Caco-2 (cell line): ENCODE measurements around the gene HOXD1. TPM values are rescaled to one million over a fixed set of nuclear protein-coding genes. Genes with fewer than 3 reads are reported as not detected.

ENCODE experiments used
- BruUV-seq: library from RNA; stranded (reverse); fragments of 400-500 nt; replicated peaks from 2 replicates; lab custom pipeline; 2021; lab: Mats Ljungman, UMichigan
- CTCF ChIA-PET: fragments of 300-600 bp; sonication (Branson Sonifier 250); formaldehyde crosslinking; loops from one replicate; lab custom pipeline; 2022; ENCODE audit warnings: antibody characterized with exemption; lab: Charles Lee
- POLR2A ChIA-PET: fragments of 300-600 bp; sonication (Branson Sonifier 250); formaldehyde crosslinking; loops from one replicate; lab custom pipeline; 2022; ENCODE audit warnings: antibody characterized with exemption; lab: Charles Lee
- DNase-seq, 2 experiments: peaks; one replicate each; pipeline versions ENCODE4 v3.0.0 to v3.0.0-alpha.2; 2020 to 2022
- H3K27me3 ChIP-seq: replicated peaks from 2 replicates; pipeline ENCODE4 v1.6.0; 2011; ENCODE audit warnings: low read length; ENCODE audit not compliant: control insufficient read depth, insufficient read depth
- H3K36me3 ChIP-seq: 2 replicates; pipeline ENCODE4 v1.5.1; 2011; ENCODE audit warnings: low read length; ENCODE audit not compliant: control insufficient read depth, insufficient read depth
- H3K4me1 ChIP-seq: fragments of 250-450 bp; sonication (Bioruptor Pico); 2 replicates; pipeline ENCODE4 v1.5.1; 2020; ENCODE audit warnings: mild to moderate bottlenecking
- H3K4me3 ChIP-seq: 2 replicates; pipeline ENCODE4 v1.5.1; 2011; ENCODE audit warnings: low read depth, mild to moderate bottlenecking, control low read depth, low read length
- H3K9me3 ChIP-seq: fragments of 250-450 bp; sonication (Bioruptor Pico); 2 replicates; pipeline ENCODE4 v1.5.1; 2020; ENCODE audit warnings: mild to moderate bottlenecking, moderate library complexity
- H3K27ac Mint-ChIP-seq: one replicate; pipeline ENCODE4 v1.8.0; 2022; ENCODE audit warnings: mixed read lengths; ENCODE audit not compliant: unreplicated experiment
- H3K27me3 Mint-ChIP-seq: one replicate; pipeline ENCODE4 v1.8.0; 2022; ENCODE audit warnings: mixed read lengths; ENCODE audit not compliant: insufficient read depth, unreplicated experiment
- H3K36me3 Mint-ChIP-seq: one replicate; pipeline ENCODE4 v1.8.0; 2022; ENCODE audit warnings: mild to moderate bottlenecking, mixed read lengths; ENCODE audit not compliant: insufficient read depth, unreplicated experiment
- H3K4me1 Mint-ChIP-seq: one replicate; pipeline ENCODE4 v1.8.0; 2022; ENCODE audit warnings: low read depth, mixed read lengths; ENCODE audit not compliant: unreplicated experiment
- H3K4me3 Mint-ChIP-seq: one replicate; pipeline ENCODE4 v1.8.0; 2022; ENCODE audit warnings: mild to moderate bottlenecking, moderate library complexity, mixed read lengths; ENCODE audit not compliant: unreplicated experiment
- H3K9me3 Mint-ChIP-seq: one replicate; pipeline ENCODE4 v1.8.0; 2022; ENCODE audit warnings: mixed read lengths; ENCODE audit not compliant: unreplicated experiment
- intact Hi-C: fragments of 100-400 bp; cut with micrococcal nuclease; formaldehyde crosslinking; loops from one replicate; pipeline ENCODE4 v1.10.0; 2022; ENCODE audit not compliant: unreplicated experiment
- total RNA-seq: library from RNA; stranded (reverse); gene quantifications from 2 replicates; pipeline ENCODE4 v1.2.3, GENCODE V29; 2022
- TF ChIP-seq, protein P1 (sequence below), 2 experiments: fragments of 200-600 bp in 1 of 2; IDR thresholded peaks; 1 replicate in 1 of 2; 2 replicates in 1 of 2; pipeline versions ENCODE4 v1.5.1 to v1.8.0; 2011 to 2022; ENCODE audit warnings: antibody characterized with exemption in 1 of 2, control low read depth in 1 of 2, inconsistent platforms in 1 of 2, low read depth in 1 of 2, low read length in 1 of 2, mild to moderate bottlenecking in 1 of 2, moderate library complexity in 1 of 2; ENCODE audit not compliant: insufficient read depth in 1 of 2, severe bottlenecking in 1 of 2, unreplicated experiment in 1 of 2

The HOXD1 gene
- total RNA-seq, 1 experiment from 2014 or later: not detected

- Mint-ChIP-seq H3K27ac (no peak overlapping the region), H3K4me1 (no peaks in the 10 kb centered on the region), H3K9me3 (peaks cover 9% of the 10 kb centered on the region), H3K27me3 (peaks cover 7% of the 10 kb centered on the region), H3K4me3 (no peak overlapping the region), H3K36me3 (no peaks in the 10 kb centered on the region)
- Histone ChIP-seq H3K4me3 (no peak overlapping the region), H3K9me3 (no peaks in the 10 kb centered on the region), H3K4me1 (no peaks in the 10 kb centered on the region), H3K27me3 (no peaks in the 10 kb centered on the region), H3K36me3 (no peaks in the 10 kb centered on the region)
- no peak for DNase-seq
- BruUV-seq: no TSS peak
- ChIA-PET CTCF (no interaction called here), POLR2A (no interaction called here)
- TF ChIP-seq, protein P1, sequence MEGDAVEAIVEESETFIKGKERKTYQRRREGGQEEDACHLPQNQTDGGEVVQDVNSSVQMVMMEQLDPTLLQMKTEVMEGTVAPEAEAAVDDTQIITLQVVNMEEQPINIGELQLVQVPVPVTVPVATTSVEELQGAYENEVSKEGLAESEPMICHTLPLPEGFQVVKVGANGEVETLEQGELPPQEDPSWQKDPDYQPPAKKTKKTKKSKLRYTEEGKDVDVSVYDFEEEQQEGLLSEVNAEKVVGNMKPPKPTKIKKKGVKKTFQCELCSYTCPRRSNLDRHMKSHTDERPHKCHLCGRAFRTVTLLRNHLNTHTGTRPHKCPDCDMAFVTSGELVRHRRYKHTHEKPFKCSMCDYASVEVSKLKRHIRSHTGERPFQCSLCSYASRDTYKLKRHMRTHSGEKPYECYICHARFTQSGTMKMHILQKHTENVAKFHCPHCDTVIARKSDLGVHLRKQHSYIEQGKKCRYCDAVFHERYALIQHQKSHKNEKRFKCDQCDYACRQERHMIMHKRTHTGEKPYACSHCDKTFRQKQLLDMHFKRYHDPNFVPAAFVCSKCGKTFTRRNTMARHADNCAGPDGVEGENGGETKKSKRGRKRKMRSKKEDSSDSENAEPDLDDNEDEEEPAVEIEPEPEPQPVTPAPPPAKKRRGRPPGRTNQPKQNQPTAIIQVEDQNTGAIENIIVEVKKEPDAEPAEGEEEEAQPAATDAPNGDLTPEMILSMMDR (IDR thresholded peaks at IDR 0.05; ENCODE audit: insufficient read depth in 1 of 2, low read depth in 1 of 2, low read length in 1 of 2, severe bottlenecking in 1 of 2, unreplicated experiment in 1 of 2): no peak
- intact Hi-C loops: no loop called here
These were observed 22.2 kb upstream of the HOXD1 start for GRCh38 chr2:176166272-176166671.

DNA sequence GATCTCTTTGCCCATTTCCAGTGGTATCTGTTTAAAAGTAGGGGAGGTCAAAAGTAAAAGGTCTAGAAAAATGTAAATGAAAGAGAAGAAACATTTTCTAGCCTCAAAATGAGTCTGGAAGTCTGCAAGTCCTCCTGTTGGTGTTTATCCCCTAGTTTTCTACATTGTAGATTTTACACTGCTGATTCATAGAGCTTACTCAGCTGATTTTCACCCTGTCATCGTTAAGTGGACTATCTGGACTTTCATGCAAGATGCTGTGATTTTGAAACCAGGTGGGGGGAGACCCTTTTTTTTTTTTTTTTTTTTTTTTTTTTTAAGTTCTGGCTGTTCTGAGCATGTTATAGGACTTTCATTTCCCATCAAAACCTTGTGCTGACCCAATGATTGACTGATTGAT is 21.1 kb upstream of the HOXD1 start:
- no peaks in the 10 kb centered on the region for H3K27me3 ChIP-seq
- CTCF ChIA-PET: no interaction called here
- peaks cover 7% of the 10 kb centered on the region for H3K27me3 Mint-ChIP-seq

DNA sequence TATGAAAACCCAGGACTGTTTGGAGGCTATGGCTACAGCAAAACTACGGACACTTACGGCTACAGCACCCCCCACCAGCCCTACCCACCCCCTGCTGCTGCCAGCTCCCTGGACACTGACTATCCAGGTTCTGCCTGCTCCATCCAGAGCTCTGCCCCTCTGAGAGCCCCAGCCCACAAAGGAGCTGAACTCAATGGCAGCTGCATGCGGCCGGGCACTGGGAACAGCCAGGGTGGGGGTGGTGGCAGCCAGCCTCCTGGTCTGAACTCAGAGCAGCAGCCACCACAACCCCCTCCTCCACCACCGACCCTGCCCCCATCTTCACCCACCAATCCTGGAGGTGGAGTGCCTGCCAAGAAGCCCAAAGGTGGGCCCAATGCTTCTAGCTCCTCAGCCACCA is 19.3 kb upstream of the HOXD1 start:
- no peaks in the 10 kb centered on the region for H3K4me1 Mint-ChIP-seq
- H3K4me1 ChIP-seq: peaks cover 5% of the 10 kb centered on the region; the same call in 1 of the 2 replicates
- no peak overlapping the region for H3K4me3 Mint-ChIP-seq
- no peaks in the 10 kb centered on the region for H3K9me3 ChIP-seq
- ChIA-PET CTCF (no interaction called here), POLR2A (no interaction called here)
- peaks cover 8% of the 10 kb centered on the region for H3K27me3 Mint-ChIP-seq
- no peaks in the 10 kb centered on the region for H3K36me3 Mint-ChIP-seq
- no peaks in the 10 kb centered on the region for H3K36me3 ChIP-seq
- H3K4me3 ChIP-seq: no peak overlapping the region
- BruUV-seq: no TSS peak
- DNase-seq: no peak
- H3K9me3 Mint-ChIP-seq: peaks cover 4% of the 10 kb centered on the region
- intact Hi-C loops: no loop called here
- H3K27me3 ChIP-seq: no peaks in the 10 kb centered on the region
- TF ChIP-seq, protein P1 (IDR thresholded peaks at IDR 0.05; ENCODE audit: insufficient read depth in 1 of 2, low read depth in 1 of 2, low read length in 1 of 2, severe bottlenecking in 1 of 2, unreplicated experiment in 1 of 2): no peak
- H3K27ac Mint-ChIP-seq: no peak overlapping the region

More for the DNA sequence above, 21.1 kb upstream of the HOXD1 start:
- H3K4me3 ChIP-seq: no peak overlapping the region
- DNase-seq: no peak
- POLR2A ChIA-PET: no interaction called here
- no peaks in the 10 kb centered on the region for H3K9me3 ChIP-seq
- BruUV-seq: no TSS peak
- Mint-ChIP-seq H3K27ac (no peak overlapping the region), H3K4me3 (no peak overlapping the region), H3K4me1 (no peaks in the 10 kb centered on the region), H3K36me3 (no peaks in the 10 kb centered on the region), H3K9me3 (peaks cover 9% of the 10 kb centered on the region)
- intact Hi-C loops: no loop called here
- TF ChIP-seq, protein P1 (IDR thresholded peaks at IDR 0.05; ENCODE audit: insufficient read depth in 1 of 2, low read depth in 1 of 2, low read length in 1 of 2, severe bottlenecking in 1 of 2, unreplicated experiment in 1 of 2): no peak
- no peaks in the 10 kb centered on the region for H3K4me1 ChIP-seq
- H3K36me3 ChIP-seq: no peaks in the 10 kb centered on the region
